Stimulated activated naive CD8-positive, alpha-beta T cell treated with anti-CD3 and anti-CD28 coated beads, Interleukin-15, Interleukin-2, amounts not matched to agents 100 ng/mL and 50 ng/mL, for 24 hours (primary cell): ENCODE data around the gene DAPK1.

Experiments
- H3K27ac Mint-ChIP-seq: one replicate; pipeline ENCODE4 v1.8.0; 2021; ENCODE audit warnings: mild to moderate bottlenecking, mixed read lengths
- H3K27me3 Mint-ChIP-seq: one replicate; pipeline ENCODE4 v1.8.0; 2021; ENCODE audit warnings: mixed read lengths
- H3K36me3 Mint-ChIP-seq: one replicate; pipeline ENCODE4 v1.8.0; 2021; ENCODE audit warnings: low read depth, mixed read lengths
- H3K4me1 Mint-ChIP-seq: one replicate; pipeline ENCODE4 v1.8.0; 2021; ENCODE audit warnings: low read depth, mixed read lengths
- H3K4me3 Mint-ChIP-seq: one replicate; pipeline ENCODE4 v1.8.0; 2021; ENCODE audit warnings: mild to moderate bottlenecking, mixed read lengths
- H3K9me3 Mint-ChIP-seq: one replicate; pipeline ENCODE4 v1.8.0; 2021; ENCODE audit warnings: mixed read lengths

Gene DAPK1

DNA sequence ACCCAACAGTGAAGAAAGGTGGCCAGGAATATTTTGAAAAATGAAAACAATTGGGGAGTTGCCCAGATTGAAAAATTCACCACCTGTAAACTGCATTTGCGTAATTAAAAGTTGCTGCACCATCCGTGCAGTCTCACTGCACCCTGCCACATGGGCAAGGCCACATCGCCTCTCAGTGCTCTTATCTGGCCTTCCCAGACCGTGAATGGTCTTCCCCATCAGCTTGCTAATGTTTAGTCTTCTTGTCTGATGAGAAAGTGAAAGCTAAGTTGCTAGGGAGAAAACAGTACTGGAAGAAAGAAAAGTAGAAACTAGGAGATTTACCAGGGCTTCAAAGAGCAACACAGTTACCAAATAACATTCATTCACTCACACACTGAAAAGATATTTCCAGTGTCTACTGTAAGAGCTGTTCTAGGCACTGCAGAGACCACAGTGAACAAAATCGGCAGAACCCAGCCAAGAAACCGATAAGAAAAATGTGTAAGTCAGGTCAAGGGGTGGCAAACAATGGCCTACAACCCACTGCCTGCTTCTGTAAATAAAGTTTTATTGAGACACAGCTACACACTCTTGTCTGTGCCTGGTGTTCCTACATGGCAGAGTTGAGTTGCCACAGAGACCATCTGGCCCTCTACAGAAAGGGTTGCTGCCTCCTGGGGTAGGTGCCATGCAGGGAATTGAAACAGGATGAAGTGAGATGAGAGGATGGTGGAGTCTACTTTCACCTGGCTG lies 177.1 kb downstream of the DAPK1 start:
- H3K27ac Mint-ChIP-seq, result no peak overlapping the region
- H3K36me3 Mint-ChIP-seq, result no peaks in the 10 kb centered on the region
- peaks cover 4% of the 10 kb centered on the region for H3K27me3 Mint-ChIP-seq
- no peaks in the 10 kb centered on the region for H3K9me3 Mint-ChIP-seq
- no peak overlapping the region for H3K4me3 Mint-ChIP-seq
- H3K4me1 Mint-ChIP-seq, result no peaks in the 10 kb centered on the region

DNA sequence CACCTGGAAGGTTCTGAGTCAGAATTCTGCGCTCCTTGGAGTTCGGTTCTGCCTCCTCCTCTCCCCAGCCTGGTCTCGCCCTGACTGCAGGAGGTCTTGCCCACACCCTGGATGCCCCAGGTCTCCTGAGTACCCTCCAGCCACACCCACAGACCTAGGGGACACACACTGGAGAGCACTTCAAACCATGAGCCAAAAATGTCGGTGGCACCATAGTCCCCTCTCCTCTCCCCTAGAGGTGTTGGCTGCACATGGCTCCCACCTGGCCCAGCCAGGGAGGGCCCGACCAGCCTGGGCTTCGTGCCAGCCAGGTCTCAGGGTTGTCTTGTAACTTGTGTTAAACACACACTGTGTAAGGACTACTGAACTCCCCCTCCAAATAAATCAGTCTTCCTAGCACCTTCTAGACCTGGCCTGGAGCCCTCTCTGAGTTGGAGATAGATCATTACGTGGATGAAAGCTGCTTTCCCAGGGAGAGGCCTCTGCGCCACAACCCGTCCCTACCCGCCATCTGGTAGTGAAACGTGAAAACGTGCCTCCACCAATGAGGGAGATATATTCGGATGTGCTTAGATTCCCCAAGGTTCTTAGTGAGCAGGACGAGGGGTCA lies 178.3 kb downstream of the DAPK1 start:
- Mint-ChIP-seq H3K4me1 (no peaks in the 10 kb centered on the region), H3K27me3 (peaks cover 4% of the 10 kb centered on the region), H3K27ac (no peak overlapping the region), H3K9me3 (no peaks in the 10 kb centered on the region), H3K4me3 (no peak overlapping the region), H3K36me3 (no peaks in the 10 kb centered on the region)

DNA sequence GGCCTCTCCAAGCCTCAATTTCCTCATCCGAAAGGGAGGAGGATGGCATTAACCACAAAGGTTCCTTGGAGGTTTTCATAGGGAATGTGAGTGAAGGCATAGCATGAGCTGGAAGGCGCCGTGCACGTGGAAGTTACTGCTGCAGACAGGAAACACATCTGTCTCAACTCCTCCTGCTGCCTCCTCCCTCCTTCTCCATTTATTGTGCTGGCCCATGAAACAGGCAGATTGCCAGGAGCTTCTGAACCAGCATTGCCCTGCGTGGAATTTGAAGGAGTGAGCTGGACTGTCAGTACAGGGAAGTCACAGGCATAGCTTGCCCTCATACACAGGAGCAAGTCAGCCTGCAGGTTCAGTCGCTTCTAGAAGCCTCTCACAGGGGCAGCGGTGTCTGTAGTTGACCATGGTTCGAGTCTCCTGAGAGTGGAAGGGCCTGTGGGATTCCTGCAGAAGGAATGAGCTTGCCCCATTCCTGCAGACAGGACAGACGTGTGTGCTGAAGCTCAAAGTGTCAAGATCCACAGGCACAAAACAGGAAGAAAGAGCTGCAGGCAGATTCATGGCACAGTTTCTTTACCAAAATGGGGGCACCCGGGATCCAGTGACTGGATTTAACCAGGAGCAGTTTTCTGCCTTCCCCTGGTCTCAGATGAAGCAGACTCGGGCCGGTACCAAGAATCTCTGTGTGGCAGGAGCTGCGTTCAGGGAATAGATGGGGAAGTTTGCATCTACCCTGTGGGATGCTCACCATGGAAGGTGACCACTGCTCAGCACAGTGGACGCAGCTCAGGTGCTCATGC lies 179.5 kb downstream of the DAPK1 start:
- Mint-ChIP-seq H3K4me1 (no peaks in the 10 kb centered on the region), H3K27ac (no peak overlapping the region), H3K4me3 (no peak overlapping the region), H3K9me3 (no peaks in the 10 kb centered on the region), H3K36me3 (no peaks in the 10 kb centered on the region), H3K27me3 (no peaks in the 10 kb centered on the region)

DNA sequence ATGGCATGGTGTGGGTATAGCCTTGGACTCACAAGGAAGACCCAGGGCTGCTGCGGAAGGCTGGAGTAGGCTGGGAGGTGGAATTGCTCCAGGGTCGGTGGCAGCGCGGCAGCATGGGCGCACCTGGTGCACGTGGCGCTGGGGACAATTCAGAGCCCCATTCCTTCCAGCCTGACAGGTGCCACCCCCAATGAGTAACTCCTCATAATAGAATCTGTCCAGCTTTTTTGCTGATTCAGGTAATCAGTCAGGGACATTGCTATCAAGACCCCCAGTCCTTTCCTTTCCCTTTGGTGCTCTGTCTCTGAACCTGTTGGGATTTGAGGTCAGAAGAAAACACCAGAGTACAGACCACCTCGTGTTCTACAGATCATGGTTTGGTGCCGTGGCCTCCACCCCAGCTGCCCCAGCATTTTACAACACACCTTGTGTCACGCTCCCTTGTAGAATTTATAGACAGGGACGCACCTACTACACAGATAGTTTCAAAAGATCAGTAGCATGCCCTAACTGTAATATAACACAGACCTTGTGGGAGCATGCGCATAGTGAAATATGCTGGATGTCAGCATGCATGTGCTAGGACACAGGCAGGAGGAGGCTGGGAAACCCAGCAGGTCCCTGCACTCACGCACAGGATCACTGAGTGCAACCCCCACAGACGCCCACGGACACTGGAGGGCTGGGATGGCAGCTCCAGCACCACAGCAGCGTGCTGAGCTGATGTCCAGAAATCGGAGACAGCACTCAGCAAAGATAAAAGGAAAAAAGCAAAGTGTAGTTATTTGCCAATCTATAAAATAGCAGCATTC lies 180.3 kb downstream of the DAPK1 start:
- Mint-ChIP-seq H3K4me3 (no peak overlapping the region), H3K36me3 (no peaks in the 10 kb centered on the region), H3K27ac (no peak overlapping the region), H3K4me1 (no peaks in the 10 kb centered on the region), H3K9me3 (no peaks in the 10 kb centered on the region), H3K27me3 (no peaks in the 10 kb centered on the region)

DNA sequence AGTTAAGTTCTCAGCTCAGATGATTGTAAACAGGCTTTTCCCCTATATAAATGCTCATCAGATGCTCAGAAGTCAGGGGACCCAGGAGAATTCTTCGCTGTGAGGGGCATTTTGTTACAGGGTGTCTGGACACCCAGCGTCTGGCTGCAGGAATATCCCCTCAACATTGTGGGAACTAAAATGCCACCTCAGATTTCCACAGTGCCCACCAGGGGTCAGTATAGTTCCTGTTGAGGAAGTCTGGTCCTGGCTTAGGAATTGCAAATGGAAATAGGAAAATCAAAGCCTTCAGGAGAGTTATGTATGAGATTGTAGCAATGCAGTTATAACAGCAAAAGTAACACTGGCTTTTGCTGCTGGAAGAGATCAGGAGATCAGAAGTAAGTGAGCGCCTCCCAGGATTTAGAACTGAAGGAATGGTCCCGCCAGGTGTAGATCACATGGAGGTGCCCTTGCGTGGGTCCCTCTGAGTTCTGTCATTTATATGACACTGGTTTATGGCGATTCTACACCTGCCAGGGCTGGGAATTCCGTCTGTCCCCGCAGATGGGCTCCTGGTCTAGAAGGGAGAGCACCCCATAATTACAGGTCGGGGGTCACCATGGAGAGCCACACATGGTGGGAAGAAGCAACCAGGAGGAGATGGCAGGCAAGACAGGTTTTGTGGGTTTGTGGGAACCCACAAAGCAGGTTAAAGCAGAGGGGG lies 181.1 kb downstream of the DAPK1 start:
- Mint-ChIP-seq H3K27ac (no peak overlapping the region), H3K4me1 (no peaks in the 10 kb centered on the region), H3K4me3 (no peak overlapping the region), H3K36me3 (no peaks in the 10 kb centered on the region), H3K27me3 (no peaks in the 10 kb centered on the region), H3K9me3 (no peaks in the 10 kb centered on the region)

DNA sequence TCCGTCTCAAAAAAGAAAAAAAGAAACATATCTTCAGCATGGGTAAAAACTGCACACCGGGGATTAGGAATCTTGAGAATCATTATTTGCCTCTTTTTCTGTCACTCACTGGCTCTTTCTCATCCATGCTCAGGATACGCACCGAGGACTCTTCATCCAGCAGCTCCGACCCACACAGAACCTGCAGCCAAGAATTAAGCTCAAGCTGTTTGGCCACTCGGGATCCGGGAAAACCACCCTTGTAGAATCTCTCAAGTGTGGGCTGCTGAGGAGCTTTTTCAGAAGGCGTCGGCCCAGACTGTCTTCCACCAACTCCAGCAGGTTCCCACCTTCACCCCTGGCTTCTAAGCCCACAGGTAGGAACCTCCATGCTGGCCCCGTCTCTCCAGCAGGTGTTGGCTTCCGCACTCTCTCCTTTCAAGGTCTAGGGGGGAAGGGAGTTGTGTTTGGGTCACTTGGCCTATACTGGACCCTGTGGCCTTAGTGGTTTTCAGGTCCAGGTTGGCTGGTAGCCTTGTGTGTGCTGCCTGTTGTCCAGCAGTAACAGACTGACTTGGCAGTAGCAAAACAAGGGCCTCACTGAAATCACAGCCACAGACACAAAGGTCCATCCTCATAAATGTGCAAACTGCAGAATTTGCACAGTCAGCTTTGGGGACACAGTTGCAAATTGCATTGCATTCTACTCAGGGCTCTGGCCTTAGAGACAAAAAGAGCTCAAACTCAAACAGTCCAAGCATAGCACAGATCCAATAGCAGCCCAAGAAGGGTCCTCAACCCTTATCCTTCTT lies 183.8 kb downstream of the DAPK1 start:
- Mint-ChIP-seq H3K36me3 (no peaks in the 10 kb centered on the region), H3K27me3 (no peaks in the 10 kb centered on the region), H3K4me1 (peaks cover 12% of the 10 kb centered on the region), H3K9me3 (no peaks in the 10 kb centered on the region), H3K27ac (no peak overlapping the region), H3K4me3 (no peak overlapping the region)

DNA sequence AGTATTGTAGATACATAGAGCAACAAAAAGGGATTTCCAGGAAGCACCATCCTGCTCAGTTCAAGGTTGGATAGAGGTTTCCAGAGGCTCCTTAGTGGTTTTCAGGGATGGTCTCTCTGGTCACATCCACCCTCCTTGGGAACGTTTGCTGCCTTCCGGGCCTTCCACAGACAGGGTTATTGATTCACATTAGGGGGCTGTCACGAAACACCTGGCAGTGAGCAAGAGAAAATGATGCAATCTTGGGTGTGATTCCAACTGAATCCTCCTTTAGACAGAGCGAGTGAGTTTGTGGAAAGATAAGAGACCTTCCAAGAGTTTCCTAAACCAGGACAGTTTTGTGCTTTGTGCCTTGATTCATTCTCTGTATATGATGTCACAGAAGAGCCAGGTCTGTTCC lies 184.4 kb downstream of the DAPK1 start:
- Mint-ChIP-seq H3K4me3 (no peak overlapping the region), H3K4me1 (peaks cover 12% of the 10 kb centered on the region), H3K27me3 (no peaks in the 10 kb centered on the region), H3K27ac (no peak overlapping the region), H3K9me3 (no peaks in the 10 kb centered on the region), H3K36me3 (no peaks in the 10 kb centered on the region)

DNA sequence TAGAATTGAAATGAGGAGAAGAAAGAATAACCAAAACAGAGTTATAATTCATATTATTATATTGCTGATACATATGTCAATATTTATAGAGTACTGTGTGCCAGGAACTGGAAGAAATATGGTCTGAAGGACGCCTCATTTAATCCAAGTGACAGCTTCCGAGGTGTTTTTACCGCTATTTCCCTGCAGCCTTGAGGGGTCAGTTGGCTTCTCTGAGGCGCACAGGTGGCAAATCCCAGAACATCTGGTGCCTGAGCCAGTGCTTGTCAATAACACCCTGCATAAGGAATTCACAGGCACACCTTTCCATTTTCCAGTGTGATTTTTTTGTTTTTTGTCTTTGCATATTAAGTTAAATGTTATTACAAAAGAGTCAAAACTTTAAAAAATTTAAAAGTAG lies 185.0 kb downstream of the DAPK1 start:
- Mint-ChIP-seq H3K27me3 (no peaks in the 10 kb centered on the region), H3K9me3 (no peaks in the 10 kb centered on the region), H3K4me1 (peaks cover 12% of the 10 kb centered on the region), H3K36me3 (no peaks in the 10 kb centered on the region), H3K4me3 (no peak overlapping the region), H3K27ac (no peak overlapping the region)

DNA sequence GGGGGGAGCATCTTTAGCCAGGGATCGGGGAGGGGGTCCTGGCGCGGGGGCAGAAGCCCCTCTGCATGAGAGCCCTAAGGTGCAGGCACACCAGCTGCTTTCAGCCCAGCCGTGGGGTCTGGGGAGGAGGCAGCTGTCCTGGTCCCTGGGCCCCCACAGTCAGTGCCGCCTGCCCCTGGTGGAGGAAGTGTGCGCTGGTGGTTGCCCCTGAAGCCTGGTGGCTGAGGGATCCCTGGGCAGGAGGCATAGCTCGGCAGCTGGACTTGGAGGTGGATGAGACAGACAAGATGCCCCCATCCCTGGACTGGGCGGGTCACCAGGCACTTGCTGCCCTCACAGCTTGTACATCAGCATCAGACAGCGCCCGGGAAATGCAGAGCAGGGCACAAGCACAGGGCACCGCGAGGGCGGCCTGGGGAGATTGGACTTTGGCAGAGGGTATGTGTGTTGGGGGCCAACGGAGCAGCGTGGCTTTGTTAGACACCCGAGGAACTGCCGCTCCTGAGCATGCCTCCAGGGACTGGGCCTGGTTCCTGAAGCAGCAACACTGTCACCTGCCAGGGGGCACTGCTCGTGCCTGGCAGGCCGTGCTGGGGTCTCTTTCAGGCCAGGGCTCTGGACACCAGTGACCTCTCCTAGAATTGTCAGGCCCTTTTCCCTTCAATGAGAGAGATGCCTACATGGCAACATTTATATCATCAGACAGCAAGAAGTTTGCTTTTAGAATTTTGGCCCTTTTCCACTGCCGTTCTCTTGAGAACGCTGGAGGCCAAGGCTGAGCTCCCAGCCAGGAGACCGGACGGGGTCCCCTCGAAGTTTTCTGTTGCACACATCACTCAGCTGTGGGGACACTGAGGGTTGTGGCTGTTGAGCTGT lies 186.3 kb downstream of the DAPK1 start:
- Mint-ChIP-seq H3K27me3 (no peaks in the 10 kb centered on the region), H3K4me3 (no peak overlapping the region), H3K9me3 (no peaks in the 10 kb centered on the region), H3K27ac (no peak overlapping the region), H3K4me1 (peaks cover 12% of the 10 kb centered on the region), H3K36me3 (no peaks in the 10 kb centered on the region)

DNA sequence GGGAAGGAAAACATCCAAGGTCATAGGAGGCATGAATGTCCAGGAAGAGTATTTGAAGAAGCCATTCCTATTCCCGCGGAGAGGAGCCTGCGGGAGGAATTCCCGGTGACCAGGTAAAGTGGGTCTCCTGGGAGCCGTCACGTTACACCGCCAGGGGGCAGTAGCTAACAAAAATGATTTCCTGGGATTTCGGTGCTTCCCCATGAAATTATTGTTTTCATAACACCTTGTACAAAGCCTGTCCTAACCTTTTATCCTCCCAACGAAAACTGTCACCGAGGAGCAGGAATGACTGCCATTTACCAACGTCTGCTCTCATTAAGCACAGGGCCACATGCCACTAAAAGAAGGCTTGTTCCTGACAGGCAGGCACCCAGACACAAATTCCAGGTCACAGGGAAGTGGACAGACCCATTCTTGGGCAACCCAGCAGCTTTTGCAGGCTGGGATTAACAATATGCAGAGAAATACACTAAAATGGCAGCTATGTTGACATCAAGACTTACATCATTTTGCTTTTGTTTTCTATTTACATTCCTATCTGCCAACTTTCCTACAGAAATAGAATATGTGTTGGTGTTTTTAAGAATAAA lies 187.1 kb downstream of the DAPK1 start:
- no peaks in the 10 kb centered on the region for H3K9me3 Mint-ChIP-seq
- H3K4me1 Mint-ChIP-seq, result peaks cover 12% of the 10 kb centered on the region
- no peaks in the 10 kb centered on the region for H3K36me3 Mint-ChIP-seq
- H3K27me3 Mint-ChIP-seq, result no peaks in the 10 kb centered on the region
- H3K4me3 Mint-ChIP-seq, result no peak overlapping the region
- H3K27ac Mint-ChIP-seq, result no peak overlapping the region

DNA sequence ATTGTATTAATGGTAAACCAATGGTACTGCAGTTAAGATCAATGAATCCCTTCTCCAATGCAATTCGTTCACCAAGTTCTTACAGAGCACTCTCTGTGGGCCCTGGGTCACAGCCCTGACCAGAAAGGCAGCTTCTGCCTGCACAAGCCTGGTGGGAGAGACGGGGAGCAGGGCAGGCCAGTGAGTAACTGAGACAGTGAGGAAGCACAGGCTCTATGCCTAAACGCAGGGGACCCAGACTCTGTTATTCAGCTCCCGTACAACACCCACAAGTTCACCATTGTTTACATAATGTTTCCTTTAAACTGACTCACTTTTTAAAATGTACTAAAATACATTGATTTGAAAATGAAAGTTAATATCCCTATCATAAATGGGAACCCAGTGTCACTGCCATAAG lies 187.8 kb downstream of the DAPK1 start:
- Mint-ChIP-seq H3K27me3 (no peaks in the 10 kb centered on the region), H3K27ac (no peak overlapping the region), H3K4me1 (peaks cover 12% of the 10 kb centered on the region), H3K9me3 (no peaks in the 10 kb centered on the region), H3K4me3 (no peak overlapping the region), H3K36me3 (no peaks in the 10 kb centered on the region)

DNA sequence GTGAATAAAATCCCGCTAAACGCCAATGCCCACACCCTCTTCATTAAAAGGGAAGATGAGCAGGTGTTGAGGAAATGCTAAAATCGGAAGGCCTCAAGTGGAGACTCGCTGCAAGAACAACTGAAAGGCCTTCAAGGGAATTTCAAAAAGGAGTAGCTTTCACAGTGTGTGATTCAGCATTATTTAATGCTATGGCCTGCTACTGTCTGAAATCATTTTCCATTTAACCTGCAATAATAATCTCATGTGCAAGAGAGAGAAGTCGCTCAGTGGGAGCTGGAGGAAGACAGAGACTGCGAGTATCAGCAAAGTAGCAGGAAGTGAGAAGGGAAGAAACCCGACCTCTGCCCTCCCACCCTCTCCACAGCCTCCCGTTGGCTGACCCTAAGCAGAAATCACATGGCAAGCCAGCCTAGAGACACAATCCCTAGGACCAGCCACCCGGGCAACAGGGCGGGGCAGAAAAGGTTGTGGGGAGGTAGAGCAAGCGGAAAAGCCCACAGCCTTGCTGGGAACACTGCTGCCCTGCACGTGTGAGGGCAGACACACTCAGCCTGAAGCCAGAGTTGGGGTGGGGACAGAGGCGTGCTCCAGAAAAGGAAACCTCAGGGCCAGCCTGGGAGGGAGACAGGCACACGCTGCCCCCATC lies 188.3 kb downstream of the DAPK1 start:
- no peaks in the 10 kb centered on the region for H3K27me3 Mint-ChIP-seq
- no peak overlapping the region for H3K27ac Mint-ChIP-seq
- no peaks in the 10 kb centered on the region for H3K36me3 Mint-ChIP-seq
- H3K4me3 Mint-ChIP-seq, result no peak overlapping the region
- peaks cover 12% of the 10 kb centered on the region for H3K4me1 Mint-ChIP-seq
- no peaks in the 10 kb centered on the region for H3K9me3 Mint-ChIP-seq
